ENCODE measurements around the gene PRR30.
A peak's percentile ranks its signal among the peaks of the same experiment; 100 is the strongest.

PRR30 gene

GRCh38 chr2:27133905-27134780 is 5.1 kb downstream of the PRR30 start, which contains the start of gene PREB:
PREB (minus strand) TSS chr2:27134636; CDS start chr2:27134421, 215 bp downstream.
- H3K4me3 ChIP-seq (ENCODE audit: low read depth, low read length) = peak within 1 kb of the TSS; percentile 87
- DNase-seq (ENCODE audit: low read depth) = peak; percentile 95
- peak; percentile 39 for TF ChIP-seq CTCF (IDR thresholded peaks at IDR 0.05; ENCODE audit: low read depth, low read length)
- TF ChIP-seq MAX (IDR thresholded peaks at IDR 0.05; ENCODE audit: low read depth, low read length) = peak; percentile 4; the same call in 1 of the 2 replicates
- peak; percentile 87 for TF ChIP-seq POLR2A (IDR thresholded peaks at IDR 0.05; ENCODE audit: extremely low read depth, insufficient read length)
- TF ChIP-seq MYC (IDR thresholded peaks at IDR 0.05; ENCODE audit: low read depth, low read length) = no peak

GRCh38 chr2:27133195-27133875 is 5.9 kb downstream of the PRR30 start:
- H3K4me3 ChIP-seq (ENCODE audit: low read depth, low read length) = peak overlapping the region; percentile 87
- no peak for DNase-seq (ENCODE audit: low read depth)
- TF ChIP-seq POLR2A (IDR thresholded peaks at IDR 0.05; ENCODE audit: extremely low read depth, insufficient read length) (no peak), MAX (IDR thresholded peaks at IDR 0.05; ENCODE audit: low read depth, low read length) (no peak), MYC (IDR thresholded peaks at IDR 0.05; ENCODE audit: low read depth, low read length) (no peak)

GRCh38 chr2:27131429-27131828 is 7.8 kb downstream of the PRR30 start:
- TF ChIP-seq MAX (IDR thresholded peaks at IDR 0.05; ENCODE audit: low read depth, low read length) = no peak
- TF ChIP-seq CTCF (IDR thresholded peaks at IDR 0.05; ENCODE audit: low read depth, low read length) = no peak
- no peak for TF ChIP-seq POLR2A (IDR thresholded peaks at IDR 0.05; ENCODE audit: extremely low read depth, insufficient read length)
- no peak for TF ChIP-seq MYC (IDR thresholded peaks at IDR 0.05; ENCODE audit: low read depth, low read length)

GRCh38 chr2:27130396-27130795 is 8.8 kb downstream of the PRR30 start:
- no peak for TF ChIP-seq POLR2A (IDR thresholded peaks at IDR 0.05; ENCODE audit: extremely low read depth, insufficient read length)
- no peak for TF ChIP-seq MAX (IDR thresholded peaks at IDR 0.05; ENCODE audit: low read depth, low read length)
- TF ChIP-seq MYC (IDR thresholded peaks at IDR 0.05; ENCODE audit: low read depth, low read length) = no peak
- no peak for TF ChIP-seq CTCF (IDR thresholded peaks at IDR 0.05; ENCODE audit: low read depth, low read length)
- DNase-seq (ENCODE audit: low read depth) = no peak
- no peak overlapping the region for H3K4me3 ChIP-seq (ENCODE audit: low read depth, low read length)

More at GRCh38 chr2:27131429-27131828, 7.8 kb downstream of the PRR30 start:
- DNase-seq (ENCODE audit: low read depth) = no peak
- no peak overlapping the region for H3K4me3 ChIP-seq (ENCODE audit: low read depth, low read length)

- TF ChIP-seq MYC (IDR thresholded peaks at IDR 0.05; ENCODE audit: low read depth, low read length) (no peak), CTCF (IDR thresholded peaks at IDR 0.05; ENCODE audit: low read depth, low read length) (no peak), POLR2A (IDR thresholded peaks at IDR 0.05; ENCODE audit: extremely low read depth, insufficient read length) (no peak), MAX (IDR thresholded peaks at IDR 0.05; ENCODE audit: low read depth, low read length) (no peak)
- DNase-seq (ENCODE audit: low read depth) = no peak
- H3K4me3 ChIP-seq (ENCODE audit: low read depth, low read length) = no peak overlapping the region
These were observed 10.3 kb downstream of the PRR30 start for GRCh38 chr2:27128668-27129571.

Data from NB4 (cell line).